T47D (cell line): ENCODE measurements around the gene EFNA4.
A peak's percentile ranks its signal among the peaks of the same experiment; 100 is the strongest.

Experiments
- DNase-seq, 2 experiments: peaks; one replicate each; pipeline versions ENCODE4 v3.0.0 to v3.0.0-alpha.2; 2011 to 2012; ENCODE audit warnings: low read depth in 1 of 2, low spot score in 1 of 2
- JUND ChIP-seq: IDR thresholded peaks from 2 replicates; pipeline ENCODE4 v1.6.1; 2012; ENCODE audit warnings: low read depth
- in situ Hi-C: cut with HindIII; loops from 2 replicates; pipeline ENCODE4 v1.10.0; 2016; ENCODE audit warnings: low sequenced_read_pairs, low pct_unique_long_range_greater_than_20kb

EFNA4 gene, protein sequence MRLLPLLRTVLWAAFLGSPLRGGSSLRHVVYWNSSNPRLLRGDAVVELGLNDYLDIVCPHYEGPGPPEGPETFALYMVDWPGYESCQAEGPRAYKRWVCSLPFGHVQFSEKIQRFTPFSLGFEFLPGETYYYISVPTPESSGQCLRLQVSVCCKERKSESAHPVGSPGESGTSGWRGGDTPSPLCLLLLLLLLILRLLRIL

DNA sequence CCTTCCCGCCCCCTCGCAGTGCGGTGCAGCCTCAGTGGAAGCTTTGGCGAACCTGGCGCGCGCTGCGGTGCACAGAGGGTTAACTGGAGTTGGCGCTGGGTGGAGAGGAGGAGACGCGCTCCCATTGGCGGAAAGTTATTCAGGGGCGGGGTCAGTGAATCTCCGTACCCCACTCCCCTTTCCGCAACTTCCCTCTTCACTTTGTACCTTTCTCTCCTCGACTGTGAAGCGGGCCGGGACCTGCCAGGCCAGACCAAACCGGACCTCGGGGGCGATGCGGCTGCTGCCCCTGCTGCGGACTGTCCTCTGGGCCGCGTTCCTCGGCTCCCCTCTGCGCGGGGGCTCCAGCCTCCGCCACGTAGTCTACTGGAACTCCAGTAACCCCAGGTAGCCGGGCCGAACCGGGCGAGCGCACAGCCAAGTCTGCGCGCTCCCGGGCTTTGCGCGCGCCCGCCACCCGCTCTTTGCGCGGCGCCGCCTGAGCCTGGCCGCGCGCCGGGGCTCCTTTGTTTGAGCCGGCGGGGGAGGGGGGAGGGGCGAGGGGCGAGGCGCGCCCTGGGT lies at the start of gene EFNA4:
TSS of gene EFNA4 (plus strand) at position 191 of the 561 bp plus-strand sequence. CDS start at position 275, 84 bp downstream.
- in situ Hi-C loops, result no loop called here
- peak; percentile 96 to 99 for DNase-seq
- no peak for TF ChIP-seq JUND

DNA sequence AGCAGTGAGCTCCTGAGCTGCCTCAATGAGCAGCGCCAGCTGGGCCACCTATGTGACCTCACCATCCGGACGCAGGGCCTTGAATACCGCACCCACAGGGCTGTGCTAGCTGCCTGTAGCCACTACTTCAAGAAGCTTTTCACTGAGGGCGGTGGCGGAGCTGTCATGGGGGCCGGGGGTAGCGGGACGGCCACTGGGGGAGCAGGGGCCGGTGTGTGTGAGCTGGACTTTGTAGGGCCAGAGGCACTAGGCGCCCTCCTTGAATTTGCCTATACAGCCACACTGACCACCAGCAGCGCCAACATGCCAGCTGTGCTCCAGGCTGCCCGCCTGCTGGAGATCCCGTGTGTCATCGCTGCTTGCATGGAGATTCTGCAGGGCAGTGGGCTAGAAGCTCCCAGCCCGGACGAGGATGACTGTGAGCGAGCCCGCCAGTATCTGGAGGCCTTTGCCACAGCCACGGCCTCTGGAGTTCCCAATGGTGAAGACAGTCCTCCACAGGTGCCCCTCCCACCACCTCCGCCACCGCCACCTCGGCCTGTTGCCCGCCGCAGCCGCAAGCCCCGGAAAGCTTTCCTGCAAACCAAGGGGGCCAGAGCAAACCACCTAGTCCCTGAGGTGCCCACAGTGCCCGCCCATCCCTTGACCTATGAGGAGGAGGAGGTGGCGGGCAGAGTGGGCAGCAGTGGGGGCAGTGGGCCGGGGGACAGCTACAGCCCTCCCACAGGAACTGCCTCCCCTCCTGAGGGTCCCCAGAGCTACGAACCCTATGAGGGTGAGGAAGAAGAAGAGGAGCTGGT lies 48.6 kb upstream of the EFNA4 start:
- in situ Hi-C loops, result no loop called here
- DNase-seq, result no peak
- no peak for TF ChIP-seq JUND

DNA sequence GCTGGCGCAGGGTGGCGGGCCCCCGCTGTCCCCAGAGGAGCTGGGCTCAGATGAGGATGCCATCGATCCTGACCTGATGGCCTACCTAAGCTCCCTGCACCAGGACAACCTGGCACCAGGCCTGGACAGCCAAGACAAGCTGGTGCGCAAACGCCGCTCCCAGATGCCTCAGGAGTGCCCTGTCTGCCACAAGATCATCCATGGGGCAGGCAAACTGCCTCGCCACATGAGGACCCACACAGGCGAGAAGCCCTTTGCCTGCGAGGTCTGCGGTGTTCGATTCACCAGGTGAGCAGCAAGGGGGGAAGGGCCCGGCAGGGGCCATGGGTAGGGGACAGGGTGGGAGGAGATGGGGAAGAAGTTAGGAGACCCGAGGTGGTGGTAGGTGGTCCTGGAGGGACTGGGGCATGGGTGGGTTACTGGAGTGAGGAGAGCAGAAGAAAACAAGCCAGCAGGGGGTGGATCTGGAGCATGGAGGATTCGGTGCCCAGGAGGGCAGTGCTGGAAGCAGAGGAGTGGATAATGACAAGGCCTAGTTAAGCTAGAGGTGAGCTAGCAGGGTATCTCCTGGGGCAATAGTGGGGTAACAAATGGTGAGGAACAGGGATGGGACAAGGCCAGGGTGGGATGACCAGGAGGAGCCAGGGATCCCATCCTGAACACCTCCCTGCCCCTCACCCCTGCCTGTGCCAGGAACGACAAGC lies 47.9 kb upstream of the EFNA4 start:
- no peak for TF ChIP-seq JUND
- no peak for DNase-seq
- in situ Hi-C loops, result no loop called here

DNA sequence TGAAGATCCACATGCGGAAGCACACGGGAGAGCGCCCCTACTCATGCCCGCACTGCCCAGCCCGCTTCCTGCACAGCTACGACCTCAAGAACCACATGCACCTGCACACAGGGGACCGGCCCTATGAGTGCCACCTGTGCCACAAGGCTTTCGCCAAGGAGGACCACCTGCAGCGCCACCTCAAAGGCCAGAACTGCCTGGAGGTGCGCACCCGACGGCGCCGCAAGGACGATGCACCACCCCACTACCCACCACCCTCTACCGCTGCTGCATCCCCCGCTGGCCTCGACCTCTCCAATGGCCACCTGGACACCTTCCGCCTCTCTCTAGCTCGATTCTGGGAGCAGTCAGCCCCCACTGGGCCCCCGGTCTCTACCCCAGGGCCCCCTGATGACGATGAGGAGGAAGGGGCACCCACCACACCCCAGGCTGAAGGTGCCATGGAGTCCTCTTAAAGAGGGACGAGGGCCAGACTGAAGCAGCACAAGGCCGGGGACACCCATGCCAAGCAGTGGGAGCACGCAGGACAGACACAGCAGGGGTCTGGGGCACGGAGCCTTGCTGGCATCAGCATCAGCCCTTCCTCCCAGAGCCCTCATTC lies 47.2 kb upstream of the EFNA4 start:
- in situ Hi-C loops, result no loop called here
- TF ChIP-seq JUND, result no peak
- DNase-seq, result no peak

DNA sequence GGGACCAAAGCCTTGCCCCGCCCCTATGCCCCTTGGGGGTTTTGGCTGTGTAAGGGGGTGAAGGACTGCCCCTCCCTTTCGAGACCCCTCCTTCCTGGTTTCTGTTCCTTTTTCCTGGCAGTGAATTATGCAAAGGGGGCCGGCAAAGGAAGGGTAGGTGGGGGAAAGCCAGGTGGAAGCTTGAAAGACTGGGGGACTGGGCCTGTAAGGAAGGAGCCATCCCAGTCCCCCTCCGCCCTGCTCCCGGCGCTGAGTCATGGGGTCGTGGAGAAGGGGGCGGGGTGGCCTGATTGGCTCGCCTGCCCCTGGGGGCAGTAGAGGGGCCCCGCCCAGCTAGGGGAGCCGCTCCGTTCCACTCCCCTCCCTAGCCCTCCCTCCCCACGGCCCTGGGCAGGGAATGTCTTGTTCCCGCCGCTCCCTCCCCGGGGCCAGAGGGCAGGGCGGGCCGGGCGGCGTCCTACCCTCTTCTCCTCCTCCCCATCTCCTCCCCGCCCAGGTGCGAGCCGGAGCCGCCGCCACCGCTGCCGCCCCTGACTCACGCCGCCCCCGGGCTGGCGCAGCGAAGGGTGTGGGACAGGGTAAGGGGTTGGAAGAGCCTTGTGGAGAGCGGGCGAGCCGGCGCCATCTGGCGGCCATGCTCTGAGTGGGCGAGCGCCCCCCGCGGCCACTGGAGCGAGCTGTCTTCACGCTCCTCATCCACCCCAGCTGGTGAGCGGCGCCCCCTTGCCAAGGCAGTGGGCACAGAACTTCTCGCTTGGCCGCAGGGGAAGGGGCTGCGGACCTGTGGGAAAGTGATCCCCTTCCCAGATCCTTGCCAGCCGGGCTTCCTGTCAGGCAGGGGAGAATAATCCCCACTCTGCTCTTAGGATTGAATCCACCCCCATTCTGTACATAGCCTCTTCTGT lies 46.2 kb upstream of the EFNA4 start:
- in situ Hi-C loops, result no loop called here
- peak; percentile 65 to 95 for DNase-seq
- TF ChIP-seq JUND, result no peak

DNA sequence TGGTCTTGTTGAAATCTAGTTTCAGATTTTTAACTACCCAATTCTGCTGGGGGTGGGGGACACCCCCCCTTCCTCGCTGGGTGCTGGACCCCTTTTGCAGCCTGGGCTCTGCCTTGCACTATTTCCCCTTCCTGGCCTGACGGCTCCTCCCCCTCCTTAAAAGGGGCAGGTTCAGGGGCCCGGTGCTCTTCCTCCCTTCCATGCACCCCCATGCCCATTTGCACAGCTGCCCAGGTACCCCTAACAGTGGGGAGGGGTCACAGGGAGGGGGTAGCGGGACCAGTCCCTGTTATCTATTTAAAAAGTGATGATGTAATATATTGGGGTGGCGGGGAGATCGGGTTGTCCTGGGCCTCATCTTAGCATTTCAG lies 45.6 kb upstream of the EFNA4 start:
- TF ChIP-seq JUND, result no peak
- in situ Hi-C loops, result no loop called here
- no peak for DNase-seq

DNA sequence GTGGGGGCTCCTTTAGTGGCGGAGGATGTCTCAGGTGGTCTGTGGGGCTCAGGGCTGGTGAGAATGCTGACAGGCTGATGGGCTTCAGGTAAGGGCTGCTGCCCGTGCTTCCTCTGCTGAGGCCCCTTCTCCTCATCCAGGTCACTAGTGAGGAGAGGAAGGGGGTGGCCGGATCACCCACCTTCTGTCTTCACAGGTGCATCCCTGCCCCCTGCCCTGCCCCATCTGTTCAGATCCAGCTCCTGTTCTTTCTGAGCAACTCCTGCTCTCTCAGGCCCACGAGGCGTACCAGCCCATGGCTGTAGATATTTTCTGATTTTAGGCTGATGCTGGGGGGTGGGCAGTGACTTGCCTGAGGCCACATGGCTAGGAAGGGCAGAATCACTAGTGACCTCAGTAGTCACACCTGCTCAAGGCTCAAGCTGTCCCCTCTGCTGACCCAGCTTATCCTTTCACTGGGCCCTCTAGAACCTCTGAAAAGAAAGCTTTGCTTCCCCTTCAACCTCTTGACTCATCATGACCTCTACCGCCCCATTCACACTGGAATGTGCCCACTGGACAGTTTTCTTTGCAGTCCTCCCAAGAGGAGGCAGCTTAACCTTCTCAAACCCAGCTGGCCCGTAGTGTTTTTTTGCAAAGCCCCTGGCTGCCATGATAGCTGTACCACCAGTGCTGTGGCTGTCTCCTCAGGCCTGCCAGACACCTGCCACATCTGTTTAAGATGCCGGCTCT lies 44.8 kb upstream of the EFNA4 start:
- TF ChIP-seq JUND, result no peak
- in situ Hi-C loops, result no loop called here

DNA sequence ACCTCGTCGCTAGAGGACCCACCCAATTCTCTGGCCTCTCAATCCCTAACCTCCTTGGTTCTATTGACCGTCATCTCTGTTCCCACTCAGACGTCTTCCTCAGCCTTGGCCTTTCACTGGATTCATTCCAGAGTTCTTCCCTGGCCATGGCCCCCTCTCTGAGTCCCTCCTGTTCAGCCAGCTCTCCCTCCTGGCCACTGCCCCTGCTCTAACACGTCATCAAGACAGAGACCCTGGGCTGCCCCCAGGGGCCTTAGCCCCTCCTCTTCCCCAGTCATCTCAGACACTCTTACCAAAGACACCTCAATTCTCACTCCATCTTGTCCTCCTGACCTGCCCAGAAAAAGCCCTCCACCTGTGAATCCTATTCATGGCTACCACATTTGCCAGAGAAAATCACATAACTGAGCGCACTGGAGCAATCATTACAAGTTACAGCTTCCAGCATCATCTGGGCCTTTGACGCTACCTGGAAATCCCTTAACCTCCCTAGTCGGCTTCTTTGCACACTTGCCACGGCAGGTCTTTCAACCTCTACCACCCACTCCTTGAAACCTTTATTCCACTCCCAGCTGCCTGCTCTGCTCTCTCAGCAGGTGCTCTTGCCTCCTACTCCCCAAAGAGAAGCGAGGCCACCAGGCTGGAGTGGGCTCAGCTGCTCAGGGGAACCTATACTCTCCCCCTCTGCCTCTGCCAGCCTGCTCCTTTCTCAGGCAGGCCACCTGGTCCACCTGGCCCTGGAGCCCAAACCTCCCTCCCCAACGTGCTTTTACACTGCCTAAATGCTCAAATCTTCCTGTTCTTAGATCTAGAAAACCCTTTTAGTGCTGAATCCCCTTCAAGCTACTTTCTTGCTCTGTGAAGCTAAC lies 43.9 kb upstream of the EFNA4 start:
- DNase-seq, result no peak
- no peak for TF ChIP-seq JUND
- in situ Hi-C loops, result no loop called here

More for the DNA sequence above, 44.8 kb upstream of the EFNA4 start:
- DNase-seq, result no peak

DNA sequence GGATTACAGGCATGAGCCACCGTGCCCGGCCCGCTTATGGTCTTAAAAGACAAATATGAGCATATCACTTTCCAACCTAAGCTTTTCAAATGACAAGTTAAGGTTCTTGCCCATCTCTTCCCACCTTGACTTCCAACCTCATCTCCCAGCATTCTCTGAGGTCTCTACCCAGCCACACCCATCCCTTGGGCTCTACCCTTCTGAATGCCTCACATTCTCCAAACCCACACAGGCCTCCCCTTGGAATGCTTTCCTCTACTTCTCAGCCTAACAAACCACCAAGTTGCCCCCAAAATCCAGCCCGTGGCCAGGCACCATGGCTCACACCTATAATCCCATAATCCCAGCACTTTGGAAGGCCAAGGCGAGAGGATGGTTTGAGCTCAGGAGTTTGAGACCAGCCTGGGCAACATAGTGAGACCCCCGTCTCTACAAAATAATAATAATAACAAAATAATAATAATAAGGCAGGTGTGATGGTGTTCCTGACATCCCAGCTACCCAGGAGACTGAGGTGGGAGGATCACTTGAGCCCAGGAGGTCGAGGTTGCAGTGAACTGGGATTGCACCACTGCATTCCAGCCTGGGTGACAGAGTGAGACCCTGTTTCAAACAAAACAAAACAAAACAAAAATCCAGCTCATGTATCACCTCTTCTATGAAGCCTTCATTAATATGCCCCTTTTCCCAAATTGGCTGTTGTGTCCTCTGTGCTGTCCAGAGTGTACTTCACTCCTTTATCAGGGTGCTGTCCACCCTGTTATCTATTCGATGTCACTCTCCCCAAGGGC lies 41.2 kb upstream of the EFNA4 start:
- no peak for TF ChIP-seq JUND
- no peak for DNase-seq
- in situ Hi-C loops, result no loop called here

DNA sequence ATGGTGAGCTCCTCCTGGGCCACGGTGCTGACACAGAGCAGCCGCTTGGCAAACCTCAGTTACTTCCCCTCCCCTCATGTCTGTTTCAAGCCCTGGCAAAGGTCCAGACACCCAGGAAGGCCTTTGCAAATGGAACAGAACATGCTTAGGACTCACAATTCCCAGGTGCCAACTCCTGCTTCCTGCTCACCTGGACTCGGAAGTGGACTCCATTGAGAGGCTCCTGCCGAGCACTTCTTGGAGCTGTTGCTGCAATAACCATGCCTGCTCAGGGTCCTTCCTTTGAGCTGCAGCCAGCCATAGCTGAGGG lies 40.7 kb upstream of the EFNA4 start:
- in situ Hi-C loops, result no loop called here
- TF ChIP-seq JUND, result no peak
- peak in 1 of 2 experiments; percentile 57 for DNase-seq
